ENCODE measurements around the gene SULT1A3.
A peak's percentile ranks its signal among the peaks of the same experiment; 100 is the strongest.

DNA sequence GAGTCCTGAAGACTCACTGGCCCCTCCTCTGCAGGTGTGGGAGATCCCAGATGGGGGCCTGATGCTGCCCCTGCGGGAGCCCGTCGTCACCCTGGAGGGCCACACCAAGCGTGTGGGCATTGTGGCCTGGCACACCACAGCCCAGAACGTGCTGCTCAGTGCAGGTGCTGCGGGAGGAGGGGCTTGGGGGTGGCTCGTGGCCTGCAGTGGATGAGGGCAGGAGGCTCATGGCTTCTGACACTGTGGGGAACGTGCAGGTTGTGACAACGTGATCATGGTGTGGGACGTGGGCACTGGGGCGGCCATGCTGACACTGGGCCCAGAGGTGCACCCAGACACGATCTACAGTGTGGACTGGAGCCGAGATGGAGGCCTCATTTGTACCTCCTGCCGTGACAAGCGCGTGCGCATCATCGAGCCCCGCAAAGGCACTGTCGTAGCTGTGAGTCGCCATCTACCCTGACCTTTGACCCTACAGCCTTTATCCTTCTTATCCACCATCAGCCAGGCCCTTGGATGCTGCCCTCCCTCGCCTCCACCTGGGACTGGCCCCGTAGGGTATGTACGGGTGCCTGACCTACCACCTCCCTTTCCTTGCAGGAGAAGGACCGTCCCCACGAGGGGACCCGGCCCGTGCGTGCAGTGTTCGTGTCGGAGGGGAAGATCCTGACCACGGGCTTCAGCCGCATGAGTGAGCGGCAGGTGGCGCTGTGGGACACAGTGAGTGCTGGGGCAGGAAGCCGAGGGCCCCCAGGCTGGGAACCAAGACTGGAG lies 12.1 kb upstream of the SULT1A3 start:
- TF ChIP-seq, protein P1, sequence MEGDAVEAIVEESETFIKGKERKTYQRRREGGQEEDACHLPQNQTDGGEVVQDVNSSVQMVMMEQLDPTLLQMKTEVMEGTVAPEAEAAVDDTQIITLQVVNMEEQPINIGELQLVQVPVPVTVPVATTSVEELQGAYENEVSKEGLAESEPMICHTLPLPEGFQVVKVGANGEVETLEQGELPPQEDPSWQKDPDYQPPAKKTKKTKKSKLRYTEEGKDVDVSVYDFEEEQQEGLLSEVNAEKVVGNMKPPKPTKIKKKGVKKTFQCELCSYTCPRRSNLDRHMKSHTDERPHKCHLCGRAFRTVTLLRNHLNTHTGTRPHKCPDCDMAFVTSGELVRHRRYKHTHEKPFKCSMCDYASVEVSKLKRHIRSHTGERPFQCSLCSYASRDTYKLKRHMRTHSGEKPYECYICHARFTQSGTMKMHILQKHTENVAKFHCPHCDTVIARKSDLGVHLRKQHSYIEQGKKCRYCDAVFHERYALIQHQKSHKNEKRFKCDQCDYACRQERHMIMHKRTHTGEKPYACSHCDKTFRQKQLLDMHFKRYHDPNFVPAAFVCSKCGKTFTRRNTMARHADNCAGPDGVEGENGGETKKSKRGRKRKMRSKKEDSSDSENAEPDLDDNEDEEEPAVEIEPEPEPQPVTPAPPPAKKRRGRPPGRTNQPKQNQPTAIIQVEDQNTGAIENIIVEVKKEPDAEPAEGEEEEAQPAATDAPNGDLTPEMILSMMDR (IDR thresholded peaks at IDR 0.05; ENCODE audit: insufficient read depth, low read length) = peak; percentile 83
- TF ChIP-seq, protein P2, sequence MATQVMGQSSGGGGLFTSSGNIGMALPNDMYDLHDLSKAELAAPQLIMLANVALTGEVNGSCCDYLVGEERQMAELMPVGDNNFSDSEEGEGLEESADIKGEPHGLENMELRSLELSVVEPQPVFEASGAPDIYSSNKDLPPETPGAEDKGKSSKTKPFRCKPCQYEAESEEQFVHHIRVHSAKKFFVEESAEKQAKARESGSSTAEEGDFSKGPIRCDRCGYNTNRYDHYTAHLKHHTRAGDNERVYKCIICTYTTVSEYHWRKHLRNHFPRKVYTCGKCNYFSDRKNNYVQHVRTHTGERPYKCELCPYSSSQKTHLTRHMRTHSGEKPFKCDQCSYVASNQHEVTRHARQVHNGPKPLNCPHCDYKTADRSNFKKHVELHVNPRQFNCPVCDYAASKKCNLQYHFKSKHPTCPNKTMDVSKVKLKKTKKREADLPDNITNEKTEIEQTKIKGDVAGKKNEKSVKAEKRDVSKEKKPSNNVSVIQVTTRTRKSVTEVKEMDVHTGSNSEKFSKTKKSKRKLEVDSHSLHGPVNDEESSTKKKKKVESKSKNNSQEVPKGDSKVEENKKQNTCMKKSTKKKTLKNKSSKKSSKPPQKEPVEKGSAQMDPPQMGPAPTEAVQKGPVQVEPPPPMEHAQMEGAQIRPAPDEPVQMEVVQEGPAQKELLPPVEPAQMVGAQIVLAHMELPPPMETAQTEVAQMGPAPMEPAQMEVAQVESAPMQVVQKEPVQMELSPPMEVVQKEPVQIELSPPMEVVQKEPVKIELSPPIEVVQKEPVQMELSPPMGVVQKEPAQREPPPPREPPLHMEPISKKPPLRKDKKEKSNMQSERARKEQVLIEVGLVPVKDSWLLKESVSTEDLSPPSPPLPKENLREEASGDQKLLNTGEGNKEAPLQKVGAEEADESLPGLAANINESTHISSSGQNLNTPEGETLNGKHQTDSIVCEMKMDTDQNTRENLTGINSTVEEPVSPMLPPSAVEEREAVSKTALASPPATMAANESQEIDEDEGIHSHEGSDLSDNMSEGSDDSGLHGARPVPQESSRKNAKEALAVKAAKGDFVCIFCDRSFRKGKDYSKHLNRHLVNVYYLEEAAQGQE (IDR thresholded peaks at IDR 0.05; ENCODE audit: insufficient replicate concordance, low read depth) = no peak
- TF ChIP-seq POLR2AphosphoS5 (IDR thresholded peaks at IDR 0.05; ENCODE audit: low read depth) (peak; percentile 66), SPI1 (IDR thresholded peaks at IDR 0.05; ENCODE audit: borderline replicate concordance, low read depth) (no peak)
